ENCODE data around the gene SNUPN.
A peak's percentile ranks its signal among the peaks of the same experiment; 100 is the strongest.
"Not testable (repeated sequence)": the region's sequence is repeated elsewhere in the genome, so short reads cannot be mapped to it uniquely, and the experiment has no call there.

The SNUPN gene

GRCh38 chr15:75640483-75641178, 15.1 kb upstream of the SNUPN start:
- Histone ChIP-seq H3K27me3 (ENCODE audit: control insufficient read depth, insufficient read depth, low read length) (no peaks in the 10 kb centered on the region), H3K9me3 (ENCODE audit: control insufficient read depth, insufficient read depth, low read length) (no peaks in the 10 kb centered on the region), H3K4me1 (ENCODE audit: control insufficient read depth, insufficient read depth, low read length) (no peaks in the 10 kb centered on the region), H3K4me3 (ENCODE audit: low read depth, low read length) (peak overlapping the region; percentile 99), H3K9ac (ENCODE audit: low read depth, low read length) (peak overlapping the region; percentile 80), H3K36me3 (ENCODE audit: control insufficient read depth, insufficient read depth, low read length) (peaks cover 7% of the 10 kb centered on the region)

DNA sequence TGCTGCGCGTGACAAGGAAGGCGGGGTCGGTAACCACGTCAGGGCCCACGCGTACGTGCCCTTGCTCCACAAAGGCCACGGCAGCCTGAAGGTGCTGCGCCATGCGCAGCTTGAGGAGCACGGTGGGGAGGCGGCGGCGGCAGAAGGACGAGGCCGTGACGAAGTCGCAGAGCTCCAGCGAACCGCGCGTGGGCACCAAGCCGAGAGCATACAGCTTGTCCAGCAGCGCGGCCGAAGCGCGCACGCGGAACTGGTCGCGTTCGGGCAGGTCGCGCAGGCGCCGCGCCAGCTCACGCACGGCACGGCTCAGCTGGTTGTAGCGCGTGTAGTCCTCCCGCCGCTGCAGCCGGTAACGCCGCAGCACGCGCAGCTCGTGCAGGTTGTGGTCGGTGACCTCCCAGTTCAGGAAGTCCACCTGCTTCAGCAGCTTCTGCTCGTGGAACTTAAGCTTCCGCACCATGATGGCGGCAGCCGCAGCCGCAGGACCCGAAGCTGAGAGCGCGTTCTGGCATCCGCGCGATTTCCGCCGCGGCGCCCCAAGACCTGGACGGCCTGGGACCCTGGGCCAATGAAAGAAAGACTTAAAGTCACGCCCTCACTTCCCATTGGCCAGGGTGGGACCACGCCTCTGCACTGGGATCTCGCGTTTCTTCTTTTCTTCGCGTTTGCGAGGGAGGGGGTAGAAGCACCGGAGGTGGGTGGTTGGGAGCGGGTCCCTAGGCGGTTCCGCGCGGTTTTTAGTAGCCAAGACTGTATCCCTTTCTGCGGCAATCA, 14.4 kb upstream of the SNUPN start, which contains the start of gene IMP3:
Gene IMP3 (minus strand): TSS at position 516 of the 774 bp plus-strand sequence. CDS start 56 bp downstream, at position 460.
- Histone ChIP-seq H3K27me3 (ENCODE audit: control insufficient read depth, insufficient read depth, low read length) (no peaks in the 10 kb centered on the region), H3K9me3 (ENCODE audit: control insufficient read depth, insufficient read depth, low read length) (no peaks in the 10 kb centered on the region), H3K4me1 (ENCODE audit: control insufficient read depth, insufficient read depth, low read length) (no peaks in the 10 kb centered on the region), H3K9ac (ENCODE audit: low read depth, low read length) (peak within 1 kb of the TSS; percentile 94), H3K36me3 (ENCODE audit: control insufficient read depth, insufficient read depth, low read length) (peaks cover 7% of the 10 kb centered on the region), H3K4me3 (ENCODE audit: low read depth, low read length) (peak within 1 kb of the TSS; percentile 99)

DNA sequence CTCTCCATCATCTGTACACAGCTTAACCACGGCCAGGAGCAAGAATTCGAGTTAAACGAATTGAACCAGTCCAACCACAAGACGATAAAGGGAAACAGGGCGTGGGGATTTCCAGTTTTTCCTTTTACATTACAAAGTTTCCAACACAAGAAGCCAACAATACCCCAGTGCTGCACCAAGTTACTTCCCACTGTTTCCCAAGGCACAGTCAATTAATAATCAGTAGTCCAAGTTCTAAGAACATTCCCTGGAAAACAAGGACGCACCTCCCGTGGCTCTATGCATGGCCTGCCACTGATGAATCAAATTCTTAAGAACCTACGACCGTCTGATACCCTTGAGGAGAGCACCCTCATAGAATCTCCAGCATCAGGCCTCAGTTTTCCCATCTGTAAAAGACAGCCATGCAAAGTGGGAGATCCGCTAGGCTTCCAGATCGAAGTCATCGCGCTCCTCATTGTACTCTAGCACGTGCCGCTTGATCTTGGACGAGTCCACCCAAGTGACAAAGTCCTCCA, 13.7 kb upstream of the SNUPN start:
- Histone ChIP-seq H3K36me3 (ENCODE audit: control insufficient read depth, insufficient read depth, low read length) (peaks cover 7% of the 10 kb centered on the region), H3K9me3 (ENCODE audit: control insufficient read depth, insufficient read depth, low read length) (no peaks in the 10 kb centered on the region), H3K4me1 (ENCODE audit: control insufficient read depth, insufficient read depth, low read length) (peaks cover 2% of the 10 kb centered on the region), H3K4me3 (ENCODE audit: low read depth, low read length) (peak overlapping the region; percentile 99), H3K27me3 (ENCODE audit: control insufficient read depth, insufficient read depth, low read length) (no peaks in the 10 kb centered on the region), H3K9ac (ENCODE audit: low read depth, low read length) (peak overlapping the region; percentile 94)

GRCh38 chr15:75637245-75638009, 11.9 kb upstream of the SNUPN start:
- Histone ChIP-seq H3K9ac (ENCODE audit: low read depth, low read length) (no peak overlapping the region), H3K36me3 (ENCODE audit: control insufficient read depth, insufficient read depth, low read length) (peaks cover 7% of the 10 kb centered on the region), H3K4me1 (ENCODE audit: control insufficient read depth, insufficient read depth, low read length) (peaks cover 2% of the 10 kb centered on the region), H3K27me3 (ENCODE audit: control insufficient read depth, insufficient read depth, low read length) (no peaks in the 10 kb centered on the region), H3K9me3 (ENCODE audit: control insufficient read depth, insufficient read depth, low read length) (no peaks in the 10 kb centered on the region), H3K4me3 (ENCODE audit: low read depth, low read length) (no peak overlapping the region)

DNA sequence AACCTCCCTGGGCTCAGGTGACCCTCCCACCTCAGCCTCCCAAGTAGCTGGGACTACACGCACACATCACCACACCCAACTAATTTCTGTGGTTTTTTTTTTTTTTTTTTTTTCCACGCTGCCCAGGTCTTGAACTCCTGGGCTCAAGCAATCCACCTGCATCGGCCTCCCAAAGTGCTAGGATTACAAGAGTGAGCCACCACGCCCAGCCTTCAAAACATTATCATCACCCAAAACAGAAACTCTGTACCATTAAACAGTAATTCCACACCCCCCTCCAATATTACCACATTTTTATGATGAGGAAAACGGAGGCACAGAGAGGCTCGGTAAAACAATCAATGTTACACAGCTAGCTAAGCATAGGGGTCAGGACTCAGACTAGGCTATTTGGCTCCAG, 10.5 kb upstream of the SNUPN start:
- peaks cover 7% of the 10 kb centered on the region for H3K36me3 ChIP-seq (ENCODE audit: control insufficient read depth, insufficient read depth, low read length)
- H3K9me3 ChIP-seq (ENCODE audit: control insufficient read depth, insufficient read depth, low read length) = no peaks in the 10 kb centered on the region
- H3K4me3 ChIP-seq (ENCODE audit: low read depth, low read length) = no peak overlapping the region
- peaks cover 2% of the 10 kb centered on the region for H3K4me1 ChIP-seq (ENCODE audit: control insufficient read depth, insufficient read depth, low read length)
- no peaks in the 10 kb centered on the region for H3K27me3 ChIP-seq (ENCODE audit: control insufficient read depth, insufficient read depth, low read length)
- H3K9ac ChIP-seq (ENCODE audit: low read depth, low read length) = no peak overlapping the region

DNA sequence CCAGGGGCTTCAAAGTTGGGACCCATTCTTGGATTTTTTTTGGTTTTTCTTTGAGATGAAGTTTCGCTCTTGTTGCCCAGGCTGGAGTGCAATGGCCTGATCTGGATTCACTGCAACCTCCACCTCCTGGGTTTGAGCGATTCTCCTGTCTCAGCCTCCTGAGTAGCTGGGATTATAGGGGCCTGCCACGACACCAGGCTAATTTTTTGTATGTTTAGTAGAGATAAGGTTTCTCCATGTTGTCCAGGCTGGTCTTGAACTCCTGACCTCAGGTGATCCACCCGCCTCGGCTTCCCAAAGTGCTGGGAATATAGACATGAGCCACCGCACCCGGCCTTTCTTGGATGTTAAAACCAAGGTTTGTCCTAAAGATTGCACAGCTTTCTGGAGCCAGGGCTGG, 8.4 kb upstream of the SNUPN start:
- not testable (repeated sequence) for H3K27me3 ChIP-seq (ENCODE audit: control insufficient read depth, insufficient read depth, low read length); H3K36me3 ChIP-seq (ENCODE audit: control insufficient read depth, insufficient read depth, low read length); H3K4me3 ChIP-seq (ENCODE audit: low read depth, low read length); H3K4me1 ChIP-seq (ENCODE audit: control insufficient read depth, insufficient read depth, low read length); H3K9ac ChIP-seq (ENCODE audit: low read depth, low read length); H3K9me3 ChIP-seq (ENCODE audit: control insufficient read depth, insufficient read depth, low read length)

DNA sequence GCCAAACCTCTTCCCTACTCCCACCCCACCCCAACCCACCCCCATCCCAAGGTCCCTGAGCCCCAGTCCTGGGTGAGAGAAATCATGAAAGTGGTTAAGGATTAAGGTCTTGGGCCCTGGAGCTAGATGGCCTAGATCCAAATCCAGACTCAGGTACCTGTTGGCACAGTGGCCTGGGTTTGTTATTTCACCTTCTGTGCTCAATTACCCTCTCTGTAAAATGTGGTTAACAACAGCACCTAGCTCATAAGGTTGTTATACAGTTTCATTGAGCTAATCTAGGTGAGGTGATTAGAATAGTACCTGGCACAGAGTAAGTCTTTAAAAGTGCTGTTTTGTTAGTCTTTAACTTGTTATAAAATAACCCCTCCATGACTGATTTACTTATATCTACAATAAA, 6.4 kb upstream of the SNUPN start:
- peaks cover 1% of the 10 kb centered on the region for H3K36me3 ChIP-seq (ENCODE audit: control insufficient read depth, insufficient read depth, low read length)
- H3K9me3 ChIP-seq (ENCODE audit: control insufficient read depth, insufficient read depth, low read length) = no peaks in the 10 kb centered on the region
- H3K27me3 ChIP-seq (ENCODE audit: control insufficient read depth, insufficient read depth, low read length) = no peaks in the 10 kb centered on the region
- H3K4me3 ChIP-seq (ENCODE audit: low read depth, low read length) = no peak overlapping the region
- no peak overlapping the region for H3K9ac ChIP-seq (ENCODE audit: low read depth, low read length)
- H3K4me1 ChIP-seq (ENCODE audit: control insufficient read depth, insufficient read depth, low read length) = peaks cover 2% of the 10 kb centered on the region

DNA sequence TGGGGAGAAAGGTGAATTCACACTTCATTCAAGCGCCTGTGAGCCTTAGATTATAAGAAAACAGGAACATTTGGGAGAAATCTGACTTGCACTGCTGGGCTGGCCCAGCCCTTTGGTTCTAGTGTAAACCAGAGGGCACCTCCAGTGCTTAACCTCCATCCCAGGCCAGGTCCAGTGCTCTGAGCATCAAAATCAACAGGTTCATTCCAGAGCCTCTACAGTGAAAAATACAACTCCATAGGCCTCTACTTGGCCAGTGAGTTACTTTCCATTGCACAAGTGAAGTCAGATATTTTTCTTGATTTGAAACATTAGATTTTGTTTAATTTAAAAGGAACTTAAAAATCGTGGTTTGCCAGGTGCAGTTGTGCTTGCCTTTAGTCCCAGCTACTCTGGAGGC, 3.0 kb downstream of the SNUPN start:
- no peak overlapping the region for H3K9ac ChIP-seq (ENCODE audit: low read depth, low read length)
- H3K4me3 ChIP-seq (ENCODE audit: low read depth, low read length) = no peak overlapping the region
- no peaks in the 10 kb centered on the region for H3K27me3 ChIP-seq (ENCODE audit: control insufficient read depth, insufficient read depth, low read length)
- no peaks in the 10 kb centered on the region for H3K4me1 ChIP-seq (ENCODE audit: control insufficient read depth, insufficient read depth, low read length)
- peaks cover 4% of the 10 kb centered on the region for H3K36me3 ChIP-seq (ENCODE audit: control insufficient read depth, insufficient read depth, low read length)
- H3K9me3 ChIP-seq (ENCODE audit: control insufficient read depth, insufficient read depth, low read length) = no peaks in the 10 kb centered on the region

GRCh38 chr15:75620841-75621391, 4.6 kb downstream of the SNUPN start:
- Histone ChIP-seq H3K9me3 (ENCODE audit: control insufficient read depth, insufficient read depth, low read length) (no peaks in the 10 kb centered on the region), H3K27me3 (ENCODE audit: control insufficient read depth, insufficient read depth, low read length) (no peaks in the 10 kb centered on the region), H3K4me3 (ENCODE audit: low read depth, low read length) (no peak overlapping the region), H3K9ac (ENCODE audit: low read depth, low read length) (no peak overlapping the region), H3K4me1 (ENCODE audit: control insufficient read depth, insufficient read depth, low read length) (no peaks in the 10 kb centered on the region), H3K36me3 (ENCODE audit: control insufficient read depth, insufficient read depth, low read length) (peaks cover 10% of the 10 kb centered on the region)

- H3K27me3 ChIP-seq (ENCODE audit: control insufficient read depth, insufficient read depth, low read length) = no peaks in the 10 kb centered on the region
- no peak overlapping the region for H3K9ac ChIP-seq (ENCODE audit: low read depth, low read length)
- H3K36me3 ChIP-seq (ENCODE audit: control insufficient read depth, insufficient read depth, low read length) = peaks cover 10% of the 10 kb centered on the region
- H3K4me3 ChIP-seq (ENCODE audit: low read depth, low read length) = no peak overlapping the region
- no peaks in the 10 kb centered on the region for H3K4me1 ChIP-seq (ENCODE audit: control insufficient read depth, insufficient read depth, low read length)
- H3K9me3 ChIP-seq (ENCODE audit: control insufficient read depth, insufficient read depth, low read length) = no peaks in the 10 kb centered on the region
These were observed 5.3 kb downstream of the SNUPN start for GRCh38 chr15:75620058-75620820.

GRCh38 chr15:75616766-75617165, 8.8 kb downstream of the SNUPN start:
- no peaks in the 10 kb centered on the region for H3K9me3 ChIP-seq (ENCODE audit: control insufficient read depth, insufficient read depth, low read length)
- H3K9ac ChIP-seq (ENCODE audit: low read depth, low read length) = no peak overlapping the region
- peaks cover 10% of the 10 kb centered on the region for H3K36me3 ChIP-seq (ENCODE audit: control insufficient read depth, insufficient read depth, low read length)
- no peaks in the 10 kb centered on the region for H3K4me1 ChIP-seq (ENCODE audit: control insufficient read depth, insufficient read depth, low read length)
- no peak overlapping the region for H3K4me3 ChIP-seq (ENCODE audit: low read depth, low read length)
- H3K27me3 ChIP-seq (ENCODE audit: control insufficient read depth, insufficient read depth, low read length) = no peaks in the 10 kb centered on the region
